NCI-H2081 (cell line): Measurements from ENCODE around the gene ANK2.
"Not testable (repeated sequence)": the region's sequence is repeated elsewhere in the genome, so short reads cannot be mapped to it uniquely, and the experiment has no call there.

Experiments used
- DNase-seq, 2 experiments: peaks; one replicate each; lab custom pipeline; 2025; lab: John Stamatoyannopoulos, UW

Gene ANK2

DNA sequence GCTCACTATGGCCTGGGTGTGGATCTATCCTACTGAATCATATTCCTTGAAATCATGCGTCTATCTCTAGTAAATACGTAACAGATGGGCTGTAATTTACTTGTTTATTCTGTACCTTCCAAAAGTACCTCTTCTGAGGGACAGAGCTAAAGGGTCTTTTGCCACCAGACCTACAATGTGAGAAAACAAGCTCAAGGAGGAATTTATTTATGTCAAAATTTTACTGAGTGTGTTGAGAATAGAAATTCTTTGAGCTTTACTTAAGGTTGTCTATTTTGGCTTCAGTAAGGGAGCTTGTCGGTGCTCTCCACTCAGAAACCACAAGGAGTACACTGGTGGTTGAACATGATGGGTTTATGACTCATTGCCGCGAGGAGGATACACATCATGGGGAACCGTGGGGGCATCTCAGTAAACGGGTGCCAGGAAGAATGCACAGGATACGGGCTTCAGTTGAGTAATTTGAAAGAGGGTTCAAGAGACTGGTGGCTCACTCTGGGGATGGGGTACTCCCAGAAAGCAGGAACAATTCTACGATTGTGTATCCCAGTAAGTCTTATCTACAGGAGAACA is 3.0 kb downstream of the ANK2 start:
- DNase-seq, result no peak

DNA sequence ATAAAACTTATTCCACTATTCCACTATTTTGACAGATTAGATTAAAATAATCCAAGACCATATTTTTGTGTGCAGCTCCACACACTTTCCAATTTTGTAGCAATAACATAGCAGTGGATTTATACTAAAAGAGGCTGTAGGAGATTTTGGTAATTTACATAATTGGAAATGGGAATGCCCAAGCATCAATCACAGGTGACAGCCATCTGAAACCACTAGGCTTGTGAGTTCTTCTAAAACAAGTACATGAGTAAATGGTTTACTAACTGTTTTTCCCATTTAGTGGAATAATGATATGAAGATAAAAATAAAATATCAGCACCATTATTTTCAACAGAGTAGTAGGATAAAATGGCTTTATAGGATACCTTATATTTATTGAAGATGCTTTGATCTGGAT is 4.4 kb downstream of the ANK2 start:
- DNase-seq, result no peak

DNA sequence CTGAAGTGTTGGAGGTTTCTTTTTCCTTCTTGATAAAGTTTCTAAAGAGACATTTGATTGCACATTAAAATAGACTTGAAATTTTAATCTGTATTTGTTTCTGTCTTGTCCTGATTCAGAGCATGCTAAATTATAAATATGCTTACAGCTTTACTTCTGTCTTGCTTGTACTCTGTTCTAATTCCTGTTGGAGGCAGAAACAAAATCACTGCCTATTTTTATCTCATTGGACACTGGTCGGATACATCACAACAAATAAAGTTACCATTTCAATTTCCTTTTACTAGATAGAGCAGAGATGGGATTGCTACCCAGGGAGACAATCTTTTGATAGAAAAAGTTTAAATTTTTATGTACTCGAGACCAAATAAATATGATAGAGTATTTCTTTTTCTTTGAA is 6.9 kb downstream of the ANK2 start:
- no peak for DNase-seq

DNA sequence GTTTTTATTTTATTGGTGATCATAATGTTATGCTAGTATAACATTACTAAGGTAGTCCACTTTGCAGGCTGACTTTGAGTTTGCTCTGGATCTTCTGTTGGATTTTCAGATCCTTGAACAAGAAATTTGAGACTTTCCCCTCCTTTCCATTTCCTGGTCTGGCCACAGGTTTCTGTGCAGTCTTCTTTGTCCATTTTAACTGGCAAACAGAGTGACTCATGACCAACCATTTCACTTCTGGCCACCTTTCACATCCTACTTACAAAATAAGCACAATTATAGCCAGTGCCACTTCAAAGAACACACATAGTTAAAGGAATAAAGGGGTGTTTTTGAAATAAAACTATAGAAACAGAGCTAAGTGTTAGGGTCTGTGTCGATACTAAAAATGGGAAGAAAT is 8.4 kb downstream of the ANK2 start:
- peak in 1 of 2 experiments; percentile 32 for DNase-seq

DNA sequence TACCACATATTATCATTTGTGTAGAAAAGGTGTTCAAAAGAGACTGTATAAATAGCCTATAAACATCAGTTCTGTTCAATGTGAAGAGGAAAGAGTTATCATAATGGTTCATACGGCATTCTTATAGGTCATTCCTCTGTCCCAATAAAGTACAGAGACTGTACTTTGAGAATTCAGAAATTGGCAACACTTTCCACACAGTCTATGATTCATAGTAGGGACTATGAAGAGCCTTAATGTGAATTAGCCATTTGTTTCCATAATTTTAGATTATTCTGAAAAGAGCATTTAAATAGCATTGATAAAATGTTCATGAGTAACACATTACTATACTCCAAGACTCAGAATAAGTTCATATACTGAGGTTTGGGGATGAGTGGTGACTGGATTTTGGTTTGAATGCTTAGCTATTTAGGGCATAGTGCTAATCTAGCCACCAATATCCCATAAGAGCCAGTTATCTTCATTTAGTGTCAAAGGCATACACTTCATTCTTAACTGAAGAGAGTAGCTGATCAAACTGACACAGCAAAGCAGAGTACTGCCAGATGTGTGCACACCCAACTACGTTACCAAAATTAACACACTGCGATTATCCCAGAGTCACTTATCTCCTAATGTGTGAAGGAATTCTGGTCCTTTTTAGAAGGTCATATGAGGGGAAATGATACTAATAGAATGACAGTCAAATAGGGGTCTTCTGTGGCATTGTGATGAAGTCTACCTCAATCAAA is 10.2 kb downstream of the ANK2 start:
- no peak for DNase-seq

DNA sequence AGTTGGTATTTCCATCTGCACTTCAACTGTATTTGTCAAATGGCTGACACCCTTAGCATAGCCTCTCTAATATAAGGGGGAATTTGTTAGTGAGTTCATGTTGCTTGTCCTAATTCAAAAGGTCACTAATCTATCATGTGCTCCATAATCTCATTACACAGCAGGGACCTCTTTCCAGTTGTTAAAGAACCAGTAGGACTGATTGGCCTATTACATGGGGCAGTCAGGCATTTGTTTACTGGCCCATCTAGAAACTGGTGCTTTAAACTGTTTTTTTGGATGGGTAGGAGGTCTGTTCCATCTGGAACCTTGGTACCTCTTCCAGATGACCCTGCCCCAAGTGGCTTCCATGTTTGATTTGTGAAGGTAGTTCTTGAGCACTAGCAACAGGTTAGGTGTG is 11.4 kb downstream of the ANK2 start:
- peak in 1 of 2 experiments; percentile 66 for DNase-seq

DNA sequence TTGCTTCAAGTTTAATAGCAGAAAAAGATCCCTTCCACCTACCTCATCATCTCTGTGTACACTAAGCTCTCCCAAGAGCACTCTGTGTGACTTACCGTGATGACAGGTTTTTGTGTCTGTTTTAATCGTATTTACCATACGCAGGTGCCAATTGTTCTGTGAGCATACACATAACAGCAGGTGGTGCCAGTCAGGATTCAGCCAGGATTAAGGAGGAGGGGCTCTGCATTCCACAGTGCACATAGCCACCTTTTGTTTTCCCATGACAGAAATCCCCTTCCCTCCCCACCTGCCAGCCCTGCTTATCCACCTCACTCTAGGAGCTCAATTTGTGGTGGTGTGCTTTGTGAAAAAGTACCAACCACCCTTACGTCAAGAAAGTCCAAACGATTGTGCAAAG is 14.8 kb downstream of the ANK2 start:
- DNase-seq, result peak; percentile 86 to 97

DNA sequence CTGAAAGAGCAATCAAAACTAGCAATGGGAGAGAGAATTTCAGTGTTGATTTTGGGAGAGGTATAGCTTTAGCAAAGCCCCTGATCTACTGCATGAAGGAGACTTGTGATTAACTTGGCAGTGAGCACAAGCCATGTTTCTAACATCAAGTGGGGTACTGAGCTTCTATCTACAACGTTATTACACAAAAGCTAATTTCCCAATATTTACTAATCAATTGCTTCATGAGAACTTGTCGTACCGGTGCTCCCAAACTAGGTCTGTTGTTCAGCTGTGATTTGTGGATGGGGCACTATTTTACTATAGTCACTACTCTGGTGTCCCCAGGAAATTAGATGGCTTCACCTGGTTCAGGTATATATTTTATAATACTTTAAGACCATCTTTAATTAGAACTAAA is 16.2 kb downstream of the ANK2 start:
- DNase-seq, result no peak

DNA sequence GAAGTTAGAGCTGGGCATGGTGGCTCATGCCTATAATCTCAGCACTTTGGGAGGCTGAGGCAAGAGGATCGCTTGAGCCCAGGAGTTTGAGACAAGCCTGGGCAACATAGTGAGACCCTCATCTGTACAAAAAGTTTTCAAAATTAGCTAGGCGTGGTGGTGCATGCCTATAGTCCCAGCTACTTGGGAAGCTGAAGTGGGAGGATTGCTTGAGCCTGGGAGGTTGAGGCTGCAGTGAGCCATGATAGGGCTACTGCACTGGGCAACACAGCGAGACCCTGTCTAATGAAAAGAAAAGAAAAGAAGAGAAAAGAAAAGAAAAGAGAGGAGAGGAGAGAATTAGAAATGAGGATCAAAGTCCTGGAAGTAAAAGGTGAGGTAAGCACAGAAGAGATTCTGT is 19.3 kb downstream of the ANK2 start:
- DNase-seq, result not testable (repeated sequence)

DNA sequence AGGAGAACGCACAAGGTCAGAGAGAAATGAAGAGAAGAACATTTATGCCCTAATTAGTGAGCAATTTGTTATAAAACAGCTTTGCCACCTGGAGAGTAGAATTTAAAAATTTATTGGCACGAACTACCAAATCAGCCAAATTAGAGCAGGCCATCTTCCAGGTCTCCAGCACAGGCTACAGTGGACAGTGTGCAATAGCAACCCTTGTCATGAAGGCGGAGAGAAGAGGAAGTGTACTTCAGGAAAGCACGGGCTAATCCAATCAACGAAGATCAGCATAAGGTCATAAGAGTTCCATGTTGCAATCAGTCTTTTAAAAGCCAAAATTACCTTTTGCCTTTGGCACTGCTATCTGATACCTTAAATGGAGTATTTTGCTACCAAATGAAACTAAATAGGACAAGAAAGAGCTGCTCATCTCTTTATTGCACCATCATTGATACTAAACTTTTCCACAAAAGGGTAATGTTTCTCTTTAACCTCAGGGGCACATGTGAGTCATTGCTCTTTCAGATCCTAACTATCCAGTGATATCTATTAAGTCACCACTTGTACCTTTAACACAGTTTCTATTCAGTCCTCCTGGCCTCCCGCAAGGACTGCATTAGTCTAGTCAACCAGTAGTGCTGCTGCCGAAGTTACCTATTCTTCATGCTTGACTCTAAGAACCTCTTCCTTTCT is 19.9 kb downstream of the ANK2 start:
- DNase-seq, result no peak

DNA sequence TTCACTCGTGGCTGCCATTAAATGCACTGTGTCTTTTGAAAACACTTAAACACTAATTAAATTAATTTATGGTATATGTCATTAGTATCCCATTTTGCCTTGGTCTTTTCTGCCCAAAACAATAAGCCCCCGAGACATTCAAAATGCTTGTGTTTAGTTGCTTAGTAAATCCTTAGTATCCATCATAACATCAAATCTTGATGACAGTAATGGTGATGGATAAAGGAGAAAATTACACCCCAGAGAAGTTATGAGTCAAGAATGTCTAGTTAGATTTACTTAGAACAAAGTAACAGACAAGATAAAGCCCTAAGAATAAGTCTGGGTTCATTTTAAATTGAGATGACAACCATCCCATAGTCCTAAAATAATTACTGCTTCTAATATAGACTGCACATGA is 21.3 kb downstream of the ANK2 start:
- DNase-seq, result no peak

DNA sequence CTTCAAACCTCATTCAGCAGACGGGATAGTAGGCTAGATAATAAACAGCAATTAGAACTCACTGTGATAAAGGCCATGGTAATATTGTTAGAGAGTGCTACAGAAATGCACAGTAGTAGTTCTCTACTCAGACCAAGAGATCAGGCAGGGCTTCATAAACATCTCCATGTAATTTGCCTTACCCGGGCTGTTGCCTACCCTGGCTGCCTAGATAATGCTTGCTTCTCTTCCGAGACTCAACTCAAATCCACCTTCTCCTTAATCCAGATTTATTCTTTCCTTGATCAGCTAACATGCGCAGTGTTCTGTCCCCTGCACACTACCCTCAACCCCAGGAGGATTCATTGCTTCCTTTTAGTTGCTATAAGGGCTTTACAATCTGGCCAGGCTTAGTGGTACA is 21.8 kb downstream of the ANK2 start:
- no peak for DNase-seq

DNA sequence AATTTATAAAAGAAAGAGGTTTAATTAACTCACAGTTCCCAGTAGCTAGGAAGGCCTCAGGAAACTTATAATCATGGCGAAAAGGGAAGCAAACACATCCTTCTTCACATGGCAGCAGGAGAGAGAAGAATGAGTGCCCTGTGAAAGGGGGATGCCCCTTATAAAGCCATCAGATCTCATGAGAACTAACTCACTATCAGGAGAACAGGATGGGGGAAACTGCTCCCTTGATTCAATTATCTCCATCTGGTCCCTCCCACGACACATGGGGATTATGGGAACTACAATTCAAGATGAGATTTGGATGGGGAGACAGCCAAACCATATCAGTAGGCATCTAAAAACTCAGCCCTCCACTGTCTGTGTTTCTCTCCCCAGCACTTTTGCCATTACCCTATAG is 22.4 kb downstream of the ANK2 start:
- DNase-seq, result no peak

DNA sequence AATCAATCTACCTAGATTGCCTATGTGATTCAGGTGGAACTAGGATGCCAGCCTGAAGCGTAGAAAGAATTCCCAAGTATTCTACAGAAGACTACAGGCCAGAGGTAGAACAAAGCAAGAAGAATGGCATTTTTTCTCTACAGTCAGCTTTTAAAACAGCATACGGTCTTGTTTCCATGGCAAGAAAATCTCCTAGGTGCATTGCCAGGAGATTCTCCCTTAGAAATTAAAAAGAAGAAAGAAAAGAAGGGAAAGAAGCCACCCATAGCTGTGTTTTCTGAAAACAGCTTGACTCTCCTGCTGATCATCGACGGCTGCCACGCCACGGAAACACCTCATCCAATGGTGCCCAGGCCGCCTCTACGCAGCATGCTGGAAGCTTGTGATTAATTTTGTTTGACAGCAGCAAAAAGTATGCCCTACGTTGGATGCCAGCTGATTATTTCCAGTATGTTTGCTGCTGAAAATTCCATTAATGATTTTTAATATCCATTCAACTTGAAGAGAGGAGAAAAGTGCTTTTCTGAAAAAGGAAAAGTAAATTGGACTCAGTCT is 24.1 kb downstream of the ANK2 start:
- no peak for DNase-seq

DNA sequence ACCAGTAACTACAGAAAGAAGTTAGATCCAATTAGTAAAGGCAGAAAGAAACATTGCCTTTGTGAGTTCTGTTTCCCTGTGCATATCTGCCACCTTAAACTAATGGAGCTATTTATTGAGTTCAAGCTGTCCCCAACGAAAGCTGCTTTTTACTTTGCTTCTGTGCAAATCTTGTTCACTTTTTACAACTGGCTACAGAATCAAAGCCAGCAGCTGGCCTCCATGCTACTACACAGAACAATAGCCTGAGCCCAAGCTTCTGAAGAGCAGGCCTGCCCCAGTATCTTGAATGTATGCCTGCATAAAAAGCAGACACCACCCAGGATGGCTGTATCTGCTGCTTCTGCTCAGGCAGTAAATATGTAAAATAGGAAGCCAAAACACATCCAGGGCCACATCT is 28.1 kb downstream of the ANK2 start:
- no peak for DNase-seq

DNA sequence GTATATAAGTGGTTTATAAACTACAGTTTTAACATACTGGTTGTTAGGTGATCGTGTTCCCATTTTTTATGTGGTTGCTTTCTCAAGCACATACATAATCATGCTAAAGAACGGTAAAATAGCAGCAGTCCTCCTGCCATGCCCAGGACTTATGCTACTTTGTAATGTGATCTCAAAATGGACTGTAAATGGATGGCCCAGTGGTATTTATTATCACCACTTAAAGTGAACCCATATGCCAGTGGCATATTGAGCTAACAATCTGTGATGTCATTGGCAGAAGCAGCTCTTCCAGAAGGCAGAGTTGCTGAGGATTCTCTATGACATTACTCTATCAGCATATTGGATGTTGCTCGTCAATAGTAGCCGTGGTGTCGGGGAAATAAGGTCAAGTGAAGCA is 28.6 kb downstream of the ANK2 start:
- no peak for DNase-seq

DNA sequence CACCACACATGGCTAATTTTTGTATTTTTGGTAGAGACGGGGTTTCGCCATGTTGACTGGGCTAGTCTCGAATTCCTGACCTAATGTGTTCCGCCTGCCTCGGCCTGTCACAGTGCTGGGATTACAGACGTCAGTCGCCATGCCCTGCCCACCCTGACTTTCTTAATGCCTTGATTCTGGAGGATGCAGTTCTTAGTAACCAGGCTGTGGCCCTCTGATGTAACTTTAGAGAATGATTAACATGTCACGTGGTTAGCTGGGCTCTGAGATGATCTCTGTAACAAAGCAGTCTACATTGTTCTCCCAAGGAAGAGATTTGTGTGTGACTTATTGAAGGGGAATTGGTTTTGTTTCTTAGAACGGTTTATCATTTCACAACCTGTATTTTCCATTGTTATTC is 30.6 kb downstream of the ANK2 start:
- DNase-seq, result no peak

DNA sequence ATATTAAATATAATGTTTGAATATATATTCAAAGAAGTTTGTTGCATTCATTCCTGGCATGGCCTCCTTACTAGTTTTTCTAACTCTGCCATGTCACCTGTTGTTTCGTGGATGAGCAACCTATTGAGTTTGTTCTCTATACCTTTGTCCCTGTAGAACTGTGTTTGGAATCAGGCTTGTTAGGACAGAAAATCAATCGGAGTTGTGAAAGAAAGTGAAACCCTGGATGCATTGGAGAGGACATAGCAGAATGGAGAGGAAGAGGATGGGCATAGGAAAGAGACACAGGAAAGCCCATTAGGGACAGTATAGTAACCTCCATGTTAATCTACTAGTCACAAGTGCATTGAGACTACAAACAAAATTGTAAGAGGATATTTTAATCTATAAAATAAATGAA is 31.2 kb downstream of the ANK2 start:
- no peak for DNase-seq

DNA sequence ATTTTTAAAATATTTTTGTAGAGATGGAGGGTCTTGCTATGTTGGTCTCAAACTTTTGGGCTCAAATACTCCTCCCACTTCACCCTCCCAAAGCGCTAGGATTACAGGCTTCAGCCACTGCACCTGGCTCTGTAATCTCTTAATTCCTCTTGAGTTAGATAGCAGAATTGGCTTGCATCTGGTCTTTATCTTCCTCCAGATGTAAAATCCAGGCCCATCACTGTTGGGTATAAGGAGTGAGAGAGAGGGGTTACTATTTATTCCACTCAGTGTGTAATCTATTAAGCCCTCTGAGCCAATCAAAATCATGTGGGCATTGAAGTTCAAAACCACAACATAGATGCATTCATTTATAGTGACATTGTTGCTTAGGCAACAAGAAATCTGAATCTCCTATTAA is 33.9 kb downstream of the ANK2 start:
- DNase-seq, result no peak

DNA sequence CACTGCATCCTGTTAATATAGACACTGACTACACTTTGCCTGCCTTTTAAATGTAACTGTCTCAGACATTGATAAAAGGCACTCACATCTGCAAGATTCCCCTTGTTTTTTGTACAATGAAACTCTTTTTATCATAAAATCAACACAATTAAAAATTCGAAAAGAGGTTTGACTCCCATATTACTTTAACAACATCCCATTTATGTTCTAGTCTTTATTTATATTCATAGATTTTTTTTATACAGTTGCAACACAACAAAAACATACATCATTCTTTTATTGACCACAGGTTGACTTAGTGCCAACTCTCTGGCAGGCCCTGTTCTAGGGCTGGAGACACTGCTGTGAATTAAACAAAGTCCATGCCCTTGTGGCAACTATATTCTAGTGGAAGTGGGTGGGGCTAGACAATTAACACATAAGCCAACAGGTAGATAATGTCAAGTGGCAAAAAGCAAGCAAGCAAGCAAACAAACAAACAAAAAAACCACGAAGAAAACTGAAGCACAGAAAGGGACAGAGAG is 36.8 kb downstream of the ANK2 start:
- DNase-seq, result peak in 1 of 2 experiments; percentile 2

DNA sequence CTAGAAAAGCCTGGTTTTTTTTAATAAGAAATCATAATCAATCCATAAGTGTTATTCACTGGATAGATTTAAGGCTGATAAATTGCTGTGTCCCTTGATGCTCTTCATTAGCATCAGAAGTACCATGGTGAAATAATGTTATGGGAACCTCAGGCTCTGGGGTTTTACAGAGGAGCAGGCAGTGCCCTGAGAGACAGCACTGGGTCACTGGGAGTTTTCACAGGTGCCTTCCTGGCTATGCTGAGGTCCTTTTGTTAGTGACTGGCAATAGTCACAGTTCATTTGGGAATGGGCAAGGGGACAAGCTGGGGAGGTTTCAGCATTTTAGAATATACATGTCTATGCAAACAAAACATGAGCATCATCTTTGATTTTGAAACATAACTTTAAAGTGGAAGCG is 38.6 kb downstream of the ANK2 start:
- DNase-seq, result no peak

DNA sequence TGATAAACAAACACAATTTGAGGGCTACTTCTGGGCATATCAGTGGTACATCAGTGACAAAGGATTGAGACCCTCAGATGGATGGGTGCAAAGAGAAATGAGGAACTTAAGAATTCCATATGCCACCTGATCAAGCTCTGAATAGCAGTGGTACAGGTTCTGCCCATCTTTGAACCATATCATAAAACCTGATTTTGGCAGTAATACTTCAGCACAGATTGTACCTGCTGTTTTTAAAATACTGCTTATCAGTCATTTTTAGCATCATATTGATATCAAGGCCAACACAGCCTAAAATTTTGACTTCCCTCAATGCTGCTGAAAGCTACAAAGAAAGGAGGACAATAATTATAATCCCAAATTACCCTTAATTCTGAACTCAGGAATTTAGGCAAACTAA is 41.5 kb downstream of the ANK2 start:
- DNase-seq, result no peak

DNA sequence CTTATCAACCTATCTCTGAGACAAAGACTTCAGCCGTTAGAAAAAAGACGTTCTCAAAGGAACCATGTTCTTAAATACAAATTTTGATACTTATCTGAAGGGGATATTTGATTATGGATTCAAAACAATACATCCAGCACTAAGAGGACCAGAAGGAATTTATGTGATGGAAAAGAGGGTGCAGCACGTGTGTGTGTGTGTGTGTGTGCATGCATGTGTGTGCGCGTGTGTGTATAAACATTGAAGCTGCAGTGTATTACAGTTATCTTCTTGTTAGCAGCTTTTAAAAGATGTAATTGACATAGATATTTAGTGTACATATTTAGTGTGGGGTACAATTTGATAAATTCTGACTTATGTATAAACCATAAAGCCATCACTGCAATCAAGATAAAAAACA is 44.9 kb downstream of the ANK2 start:
- no peak for DNase-seq
